Kidney epithelial cell (primary cell): ENCODE data around the gene PA2G4. TPM values are rescaled to one million over a fixed set of nuclear protein-coding genes. Genes with fewer than 3 reads are reported as not detected.
"Not testable (repeated sequence)": the region's sequence is repeated elsewhere in the genome, so short reads cannot be mapped to it uniquely, and the experiment has no call there.

Source experiments
- DNase-seq: peaks from one replicate; pipeline ENCODE4 v3.0.0-alpha.2; 2010; ENCODE audit warnings: low read depth
- H3K27me3 ChIP-seq: 2 replicates; pipeline ENCODE4 v1.6.0; 2011; ENCODE audit warnings: low read length; ENCODE audit not compliant: control insufficient read depth, insufficient read depth
- H3K36me3 ChIP-seq: 2 replicates; pipeline ENCODE4 v1.5.1; 2011; ENCODE audit warnings: low read length; ENCODE audit not compliant: control insufficient read depth, insufficient read depth
- H3K4me3 ChIP-seq: 2 replicates; pipeline ENCODE4 v1.5.1; 2011; ENCODE audit warnings: low read depth, mild to moderate bottlenecking, control low read depth, low read length
- CTCF ChIP-seq: IDR thresholded peaks from 2 replicates; pipeline ENCODE4 v1.5.1; 2011; ENCODE audit warnings: mild to moderate bottlenecking, moderate library complexity, low read length, control low read depth, inconsistent platforms; ENCODE audit not compliant: insufficient read depth, poor library complexity, severe bottlenecking
- total RNA-seq: library from RNA; depleted of rRNA; stranded (reverse); fragments of >200 nt; gene quantifications from 2 replicates; pipeline ENCODE4 v1.2.3, GENCODE V29; 2015

PA2G4 gene
- total RNA-seq, 1 donor from 2014 or later: 179 TPM

- Histone ChIP-seq H3K4me3 (peak overlapping the region; percentile 74), H3K36me3 (no peaks in the 10 kb centered on the region), H3K27me3 (no peaks in the 10 kb centered on the region)
- no peak for DNase-seq
- TF ChIP-seq CTCF: no peak
Observed at GRCh38 chr12:56115329-56115728, 11.0 kb downstream of the PA2G4 start.

- Histone ChIP-seq H3K4me3 (peak within 1 kb of the TSS; percentile 74), H3K36me3 (peaks cover 2% of the 10 kb centered on the region), H3K27me3 (no peaks in the 10 kb centered on the region)
- peak; percentile 59 for DNase-seq
- no peak for TF ChIP-seq CTCF
Observed at GRCh38 chr12:56116267-56117081, 12.1 kb downstream of the PA2G4 start, which contains the start of gene RPL41. Gene RPL41, plus strand, starts transcription at chr12:56116633.

GRCh38 chr12:56117082-56117706 lies 12.8 kb downstream of the PA2G4 start:
- DNase-seq, H3K27me3 ChIP-seq, H3K36me3 ChIP-seq: not testable (repeated sequence)
- H3K4me3 ChIP-seq: peak overlapping the region; percentile 74

- H3K36me3 ChIP-seq: peaks cover 2% of the 10 kb centered on the region
- TF ChIP-seq CTCF: peak; percentile 54
- H3K27me3 ChIP-seq: no peaks in the 10 kb centered on the region
- peak; percentile 97 for DNase-seq
- peak within 1 kb of the TSS; percentile 74 for H3K4me3 ChIP-seq
Observed at GRCh38 chr12:56117778-56118687, 13.7 kb downstream of the PA2G4 start, which contains the start of gene ZC3H10. Gene ZC3H10, plus strand, starts transcription at chr12:56118266. Its CDS starts 2,297 bp downstream, at chr12:56120563.

GRCh38 chr12:56118688-56119357 lies 14.5 kb downstream of the PA2G4 start:
- H3K27me3 ChIP-seq: no peaks in the 10 kb centered on the region
- peaks cover 2% of the 10 kb centered on the region for H3K36me3 ChIP-seq
- H3K4me3 ChIP-seq: peak overlapping the region; percentile 70
- DNase-seq: no peak
- TF ChIP-seq CTCF: no peak
